Loucy (cell line): ENCODE results near the gene ERMAP.

Source experiments
- CTCF ChIP-seq: fragments of 200-600 bp; sonication (generic); conservative IDR thresholded peaks from 2 replicates; pipeline ENCODE4 v1.5.1; 2014; ENCODE audit warnings: mild to moderate bottlenecking, antibody characterized with exemption, low read length
- EZH2phosphoT487 ChIP-seq: fragments of 200-600 bp; IDR thresholded peaks from 2 replicates; pipeline ENCODE4 v1.6.1; 2018; ENCODE audit warnings: antibody characterized with exemption, mild to moderate bottlenecking, moderate library complexity, borderline replicate concordance

GRCh38 chr1:42769811-42770210 is 47.1 kb upstream of the ERMAP start:
- TF ChIP-seq CTCF (no peak), EZH2phosphoT487 (no peak)
